GM12874 (cell line): ENCODE data around the gene SNX30.

Experiments used
- CTCF ChIP-seq: IDR thresholded peaks from 2 replicates; pipeline ENCODE4 v1.5.1; 2011; ENCODE audit warnings: low read depth, mild to moderate bottlenecking, control low read depth, low read length, moderate library complexity; ENCODE audit not compliant: insufficient read depth

Gene SNX30

GRCh38 chr9:112795921-112796320 lies 45.4 kb downstream of the SNX30 start:
- no peak for TF ChIP-seq CTCF

GRCh38 chr9:112796485-112796884 lies 45.9 kb downstream of the SNX30 start:
- no peak for TF ChIP-seq CTCF

GRCh38 chr9:112809351-112809848 lies 58.8 kb downstream of the SNX30 start:
- no peak for TF ChIP-seq CTCF

- TF ChIP-seq CTCF, result no peak
These were observed 59.3 kb downstream of the SNX30 start for GRCh38 chr9:112809906-112810305.

- TF ChIP-seq CTCF, result no peak
These were observed 60.3 kb downstream of the SNX30 start for GRCh38 chr9:112810696-112811490.

- TF ChIP-seq CTCF, result no peak
These were observed 61.0 kb downstream of the SNX30 start for GRCh38 chr9:112811518-112811917.

- TF ChIP-seq CTCF, result no peak
These were observed 65.3 kb downstream of the SNX30 start for GRCh38 chr9:112815868-112816267.
